22Rv1 (cell line): ENCODE data around the gene PGGT1B.

Source experiments
- H3K27ac ChIP-seq: fragments of 450-650 bp; 2 replicates; pipeline ENCODE4 v1.5.1; 2017
- CTCF ChIP-seq: fragments of 450-650 bp; IDR thresholded peaks from 2 replicates; pipeline ENCODE4 v1.5.1; 2017; ENCODE audit warnings: mild to moderate bottlenecking
- ZFX ChIP-seq: fragments of 450-650 bp; IDR thresholded peaks from 2 replicates; pipeline ENCODE4 v1.6.1; 2017; ENCODE audit warnings: antibody characterized with exemption, borderline replicate concordance

Gene PGGT1B

DNA sequence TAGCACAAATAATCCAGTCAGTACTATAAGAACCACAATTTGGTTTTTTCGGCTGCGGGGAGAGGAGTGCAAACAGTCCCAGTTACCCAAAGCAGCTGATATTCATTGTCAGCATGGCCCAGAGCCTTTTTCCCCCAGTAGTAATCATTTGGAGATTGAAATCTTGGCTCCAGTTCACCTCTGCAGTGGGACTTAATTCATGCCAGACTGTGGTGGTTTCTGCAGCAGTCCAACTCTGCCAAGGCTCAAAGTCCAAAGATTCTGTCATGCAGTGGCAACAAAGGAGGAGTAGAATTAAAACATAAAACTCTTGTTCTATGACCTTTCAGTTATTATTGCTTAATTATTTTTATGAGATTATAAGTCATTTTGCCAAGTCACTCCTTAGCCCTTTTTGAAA is 68.0 kb downstream of the PGGT1B start:
- peak overlapping the region; percentile 88 for H3K27ac ChIP-seq
- no peak for TF ChIP-seq CTCF
- no peak for TF ChIP-seq ZFX

DNA sequence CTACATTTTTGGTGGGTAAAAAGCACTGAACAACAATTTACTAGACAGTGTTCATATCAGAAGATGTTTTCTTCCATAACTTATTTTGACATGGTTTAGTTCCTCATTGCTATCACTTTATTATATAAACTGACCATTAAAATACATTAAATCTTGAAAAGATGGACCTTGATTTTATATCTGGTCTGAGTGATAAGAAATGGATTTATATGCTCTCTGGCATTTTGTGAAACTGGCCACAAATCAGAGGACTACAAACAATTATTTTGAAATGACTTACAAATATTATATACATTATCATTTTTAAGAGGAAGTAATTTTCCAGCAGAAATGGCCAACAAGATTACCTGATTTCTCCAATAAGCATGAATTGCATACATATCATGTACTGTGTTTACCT is 69.4 kb downstream of the PGGT1B start:
- TF ChIP-seq ZFX (no peak), CTCF (no peak)
- H3K27ac ChIP-seq = peak overlapping the region; percentile 88

DNA sequence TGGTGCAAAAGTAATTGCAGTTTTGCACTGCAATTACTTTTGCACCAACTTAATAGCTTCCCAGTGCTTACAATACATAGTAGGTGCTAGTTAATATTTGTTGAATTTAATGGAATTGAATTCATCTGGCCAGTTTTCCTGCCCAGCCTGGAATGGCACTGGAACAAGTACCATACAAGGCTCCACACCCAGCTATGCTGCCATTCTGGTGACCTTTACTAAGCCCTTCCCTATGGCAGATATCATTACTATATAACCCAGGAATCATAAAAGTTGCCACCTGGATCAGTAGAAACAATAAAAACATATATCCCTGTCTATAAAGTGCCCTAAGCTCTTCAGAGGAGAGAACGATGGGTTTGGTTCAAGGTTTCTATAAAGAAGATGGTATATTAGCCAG is 70.6 kb downstream of the PGGT1B start:
- no peak overlapping the region for H3K27ac ChIP-seq
- TF ChIP-seq ZFX = no peak
- no peak for TF ChIP-seq CTCF

DNA sequence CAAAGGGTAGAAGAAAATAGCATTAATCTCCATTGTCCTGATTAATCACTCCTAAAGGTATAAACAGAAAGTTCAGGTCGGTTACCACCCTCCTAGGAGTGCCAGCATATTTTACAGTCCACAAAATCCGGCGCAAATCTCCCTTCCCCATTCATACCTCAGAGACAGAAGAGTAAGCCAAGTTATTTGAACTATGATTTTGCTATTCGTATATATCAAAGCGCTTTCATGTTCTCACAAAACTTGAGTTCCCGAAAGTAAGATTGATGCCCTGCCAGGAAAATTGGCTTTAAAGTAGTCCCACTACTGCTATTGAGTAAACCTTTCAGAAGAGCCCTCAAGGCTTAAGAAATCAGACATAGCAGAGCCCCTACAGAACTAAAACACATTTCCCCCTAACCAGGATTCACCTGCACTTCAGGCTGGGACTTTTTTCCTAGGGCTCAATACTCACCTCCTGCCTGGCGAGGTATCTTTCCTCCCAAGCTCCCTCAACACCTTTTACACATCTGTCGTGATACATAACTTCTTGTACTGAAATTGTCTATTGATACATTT is 71.1 kb downstream of the PGGT1B start:
- no peak for TF ChIP-seq ZFX
- TF ChIP-seq CTCF = no peak
- no peak overlapping the region for H3K27ac ChIP-seq

- H3K27ac ChIP-seq = no peak overlapping the region
- no peak for TF ChIP-seq ZFX
- TF ChIP-seq CTCF = no peak
Observed at GRCh38 chr5:115190388-115190787, 72.3 kb downstream of the PGGT1B start.

DNA sequence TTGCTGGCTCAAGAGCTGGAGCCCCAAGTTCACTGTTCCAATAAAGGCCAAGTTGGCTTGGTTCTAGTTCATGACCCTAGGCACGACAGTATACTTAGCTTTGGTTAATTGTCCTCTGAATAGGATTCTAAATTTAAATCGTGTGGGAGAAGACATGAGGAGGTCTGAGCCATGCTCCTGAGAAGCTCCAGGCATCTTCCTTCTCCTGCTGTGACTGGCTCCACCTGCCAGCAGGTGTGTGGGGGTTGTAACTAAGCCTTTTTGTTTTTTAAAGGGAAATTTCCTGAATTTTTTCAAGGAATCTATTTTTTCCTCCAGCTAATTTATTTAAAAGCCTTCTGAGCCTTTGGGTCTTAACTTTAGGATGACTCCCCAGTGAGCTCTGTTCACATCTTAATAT is 72.8 kb downstream of the PGGT1B start:
- no peak for TF ChIP-seq CTCF
- TF ChIP-seq ZFX = no peak
- H3K27ac ChIP-seq = no peak overlapping the region

GRCh38 chr5:115186794-115187193 is 75.9 kb downstream of the PGGT1B start:
- TF ChIP-seq ZFX (no peak), CTCF (no peak)
- no peak overlapping the region for H3K27ac ChIP-seq
